HepG2 (cell line): ENCODE measurements around the gene APIP. TPM values are rescaled to one million over a fixed set of nuclear protein-coding genes. Genes with fewer than 3 reads are reported as not detected.

Source experiments
- ATAC-seq: fragments of 200-7000 bp; cut with Tn5 transposase; 3 replicates; pipeline ENCODE4 v1.9.1; 2020; ENCODE audit warnings: mild to moderate bottlenecking, moderate library complexity
- BruUV-seq: library from RNA; stranded (reverse); fragments of 400-500 nt; replicated peaks from 2 replicates; lab custom pipeline; 2021; lab: Mats Ljungman, UMichigan
- CTCF ChIA-PET: fragments of 300-600 bp; formaldehyde crosslinking; extraction: SDS; loops from one replicate; lab custom pipeline; 2021; ENCODE audit warnings: low total read pairs, inconsistent platforms, low intra/inter-chr PET ratio; lab: Yijun Ruan, JAX
- POLR2A ChIA-PET: fragments of 350-600 bp; sonication (Branson Sonifier 250); formaldehyde crosslinking; loops from one replicate; lab custom pipeline; 2020; ENCODE audit warnings: antibody characterized with exemption, inconsistent platforms; lab: Yijun Ruan, JAX
- DNase-seq: peaks from one replicate; pipeline ENCODE4 v3.0.0-alpha.2; 2015; ENCODE audit warnings: low spot score
- FAIRE-seq: peaks from 3 replicates; lab custom pipeline; 2011; peaks lifted over from hg19 to GRCh38; lab: Jason Lieb, UNC
- H2AFZ ChIP-seq: one replicate; pipeline ENCODE4 v1.6.1; 2011; ENCODE audit warnings: low read length, inconsistent platforms
- H3K27ac ChIP-seq: fragments of 300-600 bp; 3 replicates; pipeline ENCODE4 v1.8.0; 2011; ENCODE audit warnings: mixed run types, mild to moderate bottlenecking, mixed read lengths, low read length, inconsistent platforms; ENCODE audit not compliant: insufficient read depth; ENCODE audit errors: extremely low read length
- H3K27me3 ChIP-seq, 2 experiments: fragments of 200-600 bp in 1 of 2; 2 replicates in 1 of 2; 3 replicates in 1 of 2; pipeline versions ENCODE4 v1.6.0 to v1.8.0; 2011; ENCODE audit warnings: low read length in 2 of 2, mild to moderate bottlenecking in 2 of 2, moderate library complexity in 2 of 2, inconsistent platforms in 1 of 2; ENCODE audit not compliant: insufficient read depth in 2 of 2, control insufficient read depth in 1 of 2
- H3K36me3 ChIP-seq, 2 experiments: fragments of 200-600 bp in 1 of 2; replicated peaks in 1 of 2; 2 replicates in 1 of 2; 3 replicates in 1 of 2; pipeline versions ENCODE4 v1.5.1 to v1.8.0; 2011; ENCODE audit warnings: low read length in 2 of 2, inconsistent platforms in 1 of 2; ENCODE audit not compliant: insufficient read depth in 2 of 2, control insufficient read depth in 1 of 2
- H3K4me1 ChIP-seq: 2 replicates; pipeline ENCODE4 v1.5.1; 2012; ENCODE audit warnings: low read length, inconsistent platforms; ENCODE audit not compliant: insufficient read depth
- H3K4me2 ChIP-seq: 2 replicates; pipeline ENCODE4 v1.6.0; 2011; ENCODE audit warnings: low read depth, low read length, inconsistent platforms
- H3K4me3 ChIP-seq, 3 experiments: fragments of 200-600 bp in 1 of 3; sonication (generic), shearing (Covaris generic) in 1 of 3; replicated peaks in 1 of 3; 2 replicates each; pipeline ENCODE4 v1.5.1; 2011 to 2016; ENCODE audit warnings: low read length in 3 of 3, inconsistent platforms in 2 of 3, low read depth in 2 of 3, mild to moderate bottlenecking in 2 of 3, control low read depth in 1 of 3, mixed read lengths in 1 of 3; ENCODE audit not compliant: insufficient read depth in 1 of 3
- H3K79me2 ChIP-seq: one replicate; pipeline ENCODE4 v1.6.1; 2011; ENCODE audit warnings: low read length, inconsistent platforms; ENCODE audit not compliant: insufficient read depth
- H3K9ac ChIP-seq: 2 replicates; pipeline ENCODE4 v1.6.0; 2011; ENCODE audit warnings: mild to moderate bottlenecking, low read depth, low read length, inconsistent platforms; ENCODE audit not compliant: insufficient read depth
- H3K9me3 ChIP-seq: 2 replicates; pipeline ENCODE4 v1.5.1; 2012; ENCODE audit warnings: mild to moderate bottlenecking, low read length
- H4K20me1 ChIP-seq: 2 replicates; pipeline ENCODE4 v1.6.0; 2011; ENCODE audit warnings: inconsistent platforms, mild to moderate bottlenecking, low read length, moderate library complexity; ENCODE audit not compliant: insufficient read depth
- BRD4 ChIP-seq: sonication (generic); formaldehyde crosslinking; IDR thresholded peaks from 2 replicates; pipeline ENCODE4 v1.4.0; 2020; ENCODE audit warnings: missing genetic modification reagents
- CEBPB ChIP-seq: IDR thresholded peaks from 2 replicates; pipeline ENCODE4 v1.6.1; 2011; ENCODE audit warnings: low read depth, low read length, improper control_type of control experiment, borderline replicate concordance
- CEBPG ChIP-seq: IDR thresholded peaks from 2 replicates; pipeline ENCODE4 v1.6.1; 2016
- FOXP1 ChIP-seq, 2 experiments: fragments of 450-650 bp in 1 of 2; IDR thresholded peaks; 2 replicates each; pipeline ENCODE4 v1.6.1; 2017 to 2018; ENCODE audit warnings: antibody characterized with exemption in 1 of 2
- GATAD2A ChIP-seq: IDR thresholded peaks from 2 replicates; pipeline ENCODE4 v1.6.1; 2016
- PBX3 ChIP-seq: sonication (generic); formaldehyde crosslinking; IDR thresholded peaks from 2 replicates; pipeline ENCODE4 v1.8.1; 2023; ENCODE audit warnings: missing genetic modification reagents, inconsistent platforms, borderline replicate concordance
- PPARG ChIP-seq: conservative IDR thresholded peaks from 2 replicates; pipeline ENCODE4 v1.6.1; 2016; ENCODE audit warnings: missing biosample characterization, missing genetic modification reagents
- TCF7 ChIP-seq: sonication (generic); IDR thresholded peaks from 2 replicates; pipeline ENCODE4 v1.6.1; 2016; ENCODE audit warnings: antibody characterized with exemption, low read depth
- TRAFD1 ChIP-seq: sonication (generic); formaldehyde crosslinking; IDR thresholded peaks from 2 replicates; pipeline ENCODE4 v1.5.1; 2020; ENCODE audit warnings: missing genetic modification reagents, mild to moderate bottlenecking, borderline replicate concordance
- ZFP82 ChIP-seq: sonication (generic); formaldehyde crosslinking; IDR thresholded peaks from 2 replicates; pipeline ENCODE4 v1.5.1; 2020; ENCODE audit warnings: mild to moderate bottlenecking, missing genetic modification reagents, borderline replicate concordance
- ZNF136 ChIP-seq: sonication (generic); formaldehyde crosslinking; IDR thresholded peaks from 2 replicates; pipeline ENCODE4 v1.8.1; 2022; ENCODE audit warnings: low read depth, mild to moderate bottlenecking, moderate library complexity, missing genetic modification reagents
- ZNF33A ChIP-seq: sonication (generic); formaldehyde crosslinking; IDR thresholded peaks from 2 replicates; pipeline ENCODE4 v1.5.1; 2020; ENCODE audit warnings: missing genetic modification reagents, mild to moderate bottlenecking, moderate library complexity, borderline replicate concordance
- ZNF644 ChIP-seq: IDR thresholded peaks from 2 replicates; pipeline ENCODE4 v1.6.1; 2016; ENCODE audit warnings: low read depth
- ZNF816 ChIP-seq: sonication (generic); formaldehyde crosslinking; IDR thresholded peaks from 2 replicates; pipeline ENCODE4 v1.8.0; 2022; ENCODE audit warnings: missing genetic modification reagents, mild to moderate bottlenecking, borderline replicate concordance
- ZNF878 ChIP-seq: sonication (generic); formaldehyde crosslinking; IDR thresholded peaks from 2 replicates; pipeline ENCODE4 v1.8.1; 2023; ENCODE audit warnings: mild to moderate bottlenecking, missing genetic modification reagents, moderate library complexity
- WGBS: methylation state at CpG from one replicate; pipeline ENCODE4 v1.1.6; 2017; ENCODE audit warnings: low lambda C conversion rate; 5-methylcytosine and 5-hydroxymethylcytosine counted together
- in situ Hi-C: cut with HindIII; loops from 2 replicates; pipeline ENCODE4 v1.10.0; 2017; ENCODE audit warnings: low pct_unique_long_range_greater_than_20kb; ENCODE audit not compliant: extremely low pct_ligation_motif_present
- intact Hi-C: fragments of 100-400 bp; cut with micrococcal nuclease; formaldehyde crosslinking; loops from one replicate; pipeline ENCODE4 v1.10.0; 2022; ENCODE audit not compliant: unreplicated experiment
- polyA plus RNA-seq, 8 experiments: library from polyadenylated mRNA; depleted of rRNA in 3 of 8; stranded (reverse) in 7 of 8; unstranded in 1 of 8; fragments of >200 nt; fragmentation: Illumina TruSeq in 4 of 8; extraction: Trizol in 4 of 8; gene quantifications; 2 replicates each; pipeline versions ENCODE4 v1.2.1 to v1.2.3, GENCODE V29; 2011 to 2016; ENCODE audit warnings: low read depth in 4 of 8, missing spikeins in 1 of 8, mixed read lengths in 1 of 8; ENCODE audit not compliant: insufficient read depth in 1 of 8
- total RNA-seq, 5 experiments: library from RNA; depleted of rRNA; stranded (reverse); fragments of >200 nt; fragmentation: Illumina TruSeq; extraction: Trizol; gene quantifications; 2 replicates each; pipeline ENCODE4 v1.2.3, GENCODE V29; 2016; ENCODE audit warnings: low read depth in 1 of 5

The APIP gene
- total and polyA plus RNA-seq, 2 of the 13 experiments (the other 11 are each of a cell fraction or from before 2014, with no cell fraction given): 16.9 to 31.0 TPM

- H3K27ac ChIP-seq: no peak overlapping the region
- ChIA-PET POLR2A (no interaction called here), CTCF (no interaction called here)
- no TSS peak for BruUV-seq
- H3K9ac ChIP-seq: no peak overlapping the region
- no peaks in the 10 kb centered on the region for H3K36me3 ChIP-seq
- H3K9me3 ChIP-seq: no peaks in the 10 kb centered on the region
- WGBS: 93% methylated on average over 1 of the region's 1 CpG
- FAIRE-seq (no peak), ATAC-seq (no peak), DNase-seq (no peak)
- H3K79me2 ChIP-seq: peaks cover 5% of the 10 kb centered on the region
- intact Hi-C loops: no loop called here
- H3K27me3 ChIP-seq: no peaks in the 10 kb centered on the region
- no peaks in the 10 kb centered on the region for H4K20me1 ChIP-seq
- H2AFZ ChIP-seq: no peak overlapping the region
- no peak overlapping the region for H3K4me2 ChIP-seq
- H3K4me1 ChIP-seq: peaks cover 58% of the 10 kb centered on the region
- TF ChIP-seq ZNF878 (CRISPR knock-in tag) (no peak), TCF7 (no peak), ZNF816 (CRISPR knock-in tag) (no peak), ZNF33A (CRISPR knock-in tag) (no peak), PPARG (CRISPR knock-in tag) (no peak)
- no peak overlapping the region for H3K4me3 ChIP-seq
- in situ Hi-C loops: loop anchor here (25.0 kb wide), 1 partner anchor 749 kb away; no protein-coding TSS in a partner anchor
Measured at GRCh38 chr11:34910817-34911216, 5.4 kb downstream of the APIP start.

GRCh38 chr11:34909955-34910354 lies 6.2 kb downstream of the APIP start:
- H3K79me2 ChIP-seq: peaks cover under 1% of the 10 kb centered on the region
- DNase-seq (no peak), ATAC-seq (no peak; the same call in 2 of the 3 replicates), FAIRE-seq (peak; percentile 32)
- peak overlapping the region; percentile 45 for H3K4me2 ChIP-seq
- no peaks in the 10 kb centered on the region for H3K36me3 ChIP-seq
- 51% methylated on average over 4 of the region's 4 CpGs for WGBS
- ChIA-PET CTCF (no interaction called here), POLR2A (interaction anchor here (0.9 kb wide), 1 partner anchor 20 kb away, joined by 3 read pairs; no protein-coding TSS in a partner anchor)
- no peaks in the 10 kb centered on the region for H3K9me3 ChIP-seq
- H4K20me1 ChIP-seq: no peaks in the 10 kb centered on the region
- no peak overlapping the region for H3K9ac ChIP-seq
- no peaks in the 10 kb centered on the region for H3K27me3 ChIP-seq
- peaks cover 55% of the 10 kb centered on the region for H3K4me1 ChIP-seq
- intact Hi-C loops (no loop called here), in situ Hi-C loops (loop anchor here (25.0 kb wide), 1 partner anchor 748 kb away; no protein-coding TSS in a partner anchor)
- H3K27ac ChIP-seq: no peak overlapping the region
- no peak overlapping the region for H3K4me3 ChIP-seq
- BruUV-seq: no TSS peak
- no peak overlapping the region for H2AFZ ChIP-seq
- TF ChIP-seq CEBPB (peak; percentile 97), ZNF644 (CRISPR knock-in tag) (peak; percentile 73; the same call in 1 of the 2 replicates), CEBPG (CRISPR knock-in tag) (peak; percentile 82), BRD4 (CRISPR knock-in tag) (no peak), ZNF136 (no peak), PBX3 (no peak), ZFP82 (CRISPR knock-in tag) (no peak), GATAD2A (peak; percentile 57), FOXP1 (IDR thresholded peaks at IDR 0.05) (no peak), FOXP1 (CRISPR knock-in tag; IDR thresholded peaks at IDR 0.05) (peak; percentile 50; the same call in 1 of the 2 replicates), TRAFD1 (CRISPR knock-in tag) (no peak)
